Measurements from ENCODE around the gene FHOD1. TPM values are rescaled to one million over a fixed set of nuclear protein-coding genes. Genes with fewer than 3 reads are reported as not detected.
A peak's percentile ranks its signal among the peaks of the same experiment; 100 is the strongest.

FHOD1 gene
- total and polyA plus RNA-seq, 8 donors: 68.4 to 300 (median 186) TPM

- no peak for ATAC-seq
- no peak for TF ChIP-seq CTCF (IDR thresholded peaks at IDR 0.05)
- intact Hi-C loops (cut with DNase I): no loop called here
- Histone ChIP-seq H3K4me1 (peaks cover under 1 to 25% of the 10 kb centered on the region in 2 donors), H3K27me3 (no peaks in the 10 kb centered on the region), H3K4me3 (no peak overlapping the region), H3K36me3 (peaks cover 0 to 7% of the 10 kb centered on the region in 2 donors), H3K27ac (no peak overlapping the region), H3K9me3 (no peaks in the 10 kb centered on the region)
- DNase-seq: no peak
Measured at GRCh38 chr16:67211674-67212073, 35.6 kb downstream of the FHOD1 start.

GRCh38 chr16:67210069-67210937 is 37.0 kb downstream of the FHOD1 start:
- TF ChIP-seq CTCF (IDR thresholded peaks at IDR 0.05): no peak
- ATAC-seq (no peak), DNase-seq (peak in 1 of 4 donors; percentile 61)
- Histone ChIP-seq H3K27ac (no peak overlapping the region), H3K27me3 (no peaks in the 10 kb centered on the region), H3K4me1 (peaks cover 0 to 11% of the 10 kb centered on the region in 2 donors), H3K36me3 (peaks cover 0 to 15% of the 10 kb centered on the region in 2 donors), H3K4me3 (no peak overlapping the region), H3K9me3 (no peaks in the 10 kb centered on the region)
- intact Hi-C loops (cut with DNase I): no loop called here

- no peak for TF ChIP-seq CTCF (IDR thresholded peaks at IDR 0.05)
- Histone ChIP-seq H3K4me3 (no peak overlapping the region), H3K4me1 (peaks cover 0 to 7% of the 10 kb centered on the region in 2 donors), H3K27me3 (no peaks in the 10 kb centered on the region), H3K27ac (no peak overlapping the region), H3K9me3 (no peaks in the 10 kb centered on the region), H3K36me3 (peaks cover 0 to 18% of the 10 kb centered on the region in 2 donors)
- no peak for ATAC-seq
- DNase-seq: peak in 1 of 4 donors; percentile 72
- intact Hi-C loops (cut with DNase I): no loop called here
Measured at GRCh38 chr16:67209565-67209964, 37.7 kb downstream of the FHOD1 start.

- TF ChIP-seq CTCF (IDR thresholded peaks at IDR 0.05): no peak
- peaks cover 0 to 7% of the 10 kb centered on the region in 2 donors for H3K4me1 ChIP-seq
- H3K36me3 ChIP-seq: peaks cover 0 to 30% of the 10 kb centered on the region in 2 donors
- peak in 1 of 4 donors; percentile 53 for DNase-seq
- intact Hi-C loops (cut with DNase I): no loop called here
- ATAC-seq: no peak
- H3K27ac ChIP-seq: no peak overlapping the region
- no peaks in the 10 kb centered on the region for H3K9me3 ChIP-seq
- H3K27me3 ChIP-seq: no peaks in the 10 kb centered on the region
- no peak overlapping the region for H3K4me3 ChIP-seq
Measured at GRCh38 chr16:67208154-67208896, 39.0 kb downstream of the FHOD1 start.

Data from left lung (tissue), 10 donors.